Measurements from ENCODE around the gene SIK3.

The SIK3 gene

GRCh38 chr11:116918925-116919655 lies 179.1 kb downstream of the SIK3 start:
- DNase-seq: no peak

- DNase-seq: no peak
Measured at GRCh38 chr11:116917632-116918031, 180.6 kb downstream of the SIK3 start.

- DNase-seq: no peak
Measured at GRCh38 chr11:116916886-116917285, 181.3 kb downstream of the SIK3 start.

GRCh38 chr11:116916052-116916451 lies 182.2 kb downstream of the SIK3 start:
- DNase-seq: no peak

GRCh38 chr11:116913000-116913399 lies 185.2 kb downstream of the SIK3 start:
- no peak for DNase-seq

- DNase-seq: no peak
Measured at GRCh38 chr11:116911976-116912734, 186.1 kb downstream of the SIK3 start.

GRCh38 chr11:116910847-116911246 lies 187.4 kb downstream of the SIK3 start:
- DNase-seq: no peak

GRCh38 chr11:116910378-116910777 lies 187.8 kb downstream of the SIK3 start:
- DNase-seq: no peak

GRCh38 chr11:116909245-116909644 lies 189.0 kb downstream of the SIK3 start:
- DNase-seq: no peak

- no peak for DNase-seq
Measured at GRCh38 chr11:116906479-116906878, 191.7 kb downstream of the SIK3 start.

GRCh38 chr11:116903090-116903489 lies 195.1 kb downstream of the SIK3 start:
- DNase-seq: no peak

GRCh38 chr11:116901964-116902688 lies 196.1 kb downstream of the SIK3 start:
- DNase-seq: no peak

- DNase-seq: no peak
Measured at GRCh38 chr11:116901211-116901610, 197.0 kb downstream of the SIK3 start.

- DNase-seq: no peak
Measured at GRCh38 chr11:116896211-116896610, 202.0 kb downstream of the SIK3 start.

GRCh38 chr11:116895048-116895757 lies 203.0 kb downstream of the SIK3 start:
- DNase-seq: no peak

- DNase-seq: no peak
Measured at GRCh38 chr11:116893906-116894305, 204.3 kb downstream of the SIK3 start.

GRCh38 chr11:116893437-116893836 lies 204.8 kb downstream of the SIK3 start:
- DNase-seq: no peak

GRCh38 chr11:116892374-116892773 lies 205.9 kb downstream of the SIK3 start:
- DNase-seq: no peak

- no peak for DNase-seq
Measured at GRCh38 chr11:116891746-116892145, 206.5 kb downstream of the SIK3 start.

- no peak for DNase-seq
Measured at GRCh38 chr11:116890607-116891006, 207.6 kb downstream of the SIK3 start.

- no peak for DNase-seq
Measured at GRCh38 chr11:116890193-116890592, 208.0 kb downstream of the SIK3 start.

GRCh38 chr11:116888884-116889549 lies 209.2 kb downstream of the SIK3 start:
- DNase-seq: no peak

Data from left hindlimb (tissue), 1 donor.